ENCODE measurements around the gene OR10G7. TPM values are rescaled to one million over a fixed set of nuclear protein-coding genes. Genes with fewer than 3 reads are reported as not detected.

The OR10G7 gene
- total RNA-seq, 1 experiment from 2014 or later, result not detected

GRCh38 chr11:124068601-124069110, 27.5 kb upstream of the OR10G7 start:
- BruUV-seq (replicated peaks), result no TSS peak
- CTCF ChIA-PET, result interaction anchor here (1.5 kb wide), 1 partner anchor 15 kb away, joined by 3 read pairs; no protein-coding TSS in a partner anchor
- TF ChIP-seq CTCF (IDR thresholded peaks at IDR 0.05; ENCODE audit: unreplicated experiment), result no peak
- Mint-ChIP-seq H3K4me3 (ENCODE audit: low read depth, unreplicated experiment) (no peak overlapping the region), H3K27ac (ENCODE audit: unreplicated experiment) (no peak overlapping the region), H3K36me3 (ENCODE audit: insufficient read depth, unreplicated experiment) (no peaks in the 10 kb centered on the region), H3K9me3 (ENCODE audit: low read depth, unreplicated experiment) (no peaks in the 10 kb centered on the region), H3K27me3 (ENCODE audit: unreplicated experiment) (peaks cover 30% of the 10 kb centered on the region), H3K4me1 (ENCODE audit: low read depth, unreplicated experiment) (no peaks in the 10 kb centered on the region)
- no peak for DNase-seq
- intact Hi-C loops (cut with micrococcal nuclease; ENCODE audit: unreplicated experiment), result no loop called here

GRCh38 chr11:124052966-124053365, 11.8 kb upstream of the OR10G7 start:
- DNase-seq, result no peak
- Mint-ChIP-seq H3K4me3 (ENCODE audit: low read depth, unreplicated experiment) (no peak overlapping the region), H3K36me3 (ENCODE audit: insufficient read depth, unreplicated experiment) (no peaks in the 10 kb centered on the region), H3K9me3 (ENCODE audit: low read depth, unreplicated experiment) (peaks cover 3% of the 10 kb centered on the region), H3K27ac (ENCODE audit: unreplicated experiment) (no peak overlapping the region), H3K4me1 (ENCODE audit: low read depth, unreplicated experiment) (no peaks in the 10 kb centered on the region), H3K27me3 (ENCODE audit: unreplicated experiment) (no peaks in the 10 kb centered on the region)
- TF ChIP-seq CTCF (IDR thresholded peaks at IDR 0.05; ENCODE audit: unreplicated experiment), result no peak
- BruUV-seq (replicated peaks), result no TSS peak
- intact Hi-C loops (cut with micrococcal nuclease; ENCODE audit: unreplicated experiment), result no loop called here
- CTCF ChIA-PET, result interaction anchor here (1.3 kb wide), 1 partner anchor 16 kb away, joined by 3 read pairs; no protein-coding TSS in a partner anchor

GRCh38 chr11:124050748-124051147, 9.6 kb upstream of the OR10G7 start:
- intact Hi-C loops (cut with micrococcal nuclease; ENCODE audit: unreplicated experiment), result no loop called here
- no peak for DNase-seq
- H3K27me3 Mint-ChIP-seq (ENCODE audit: unreplicated experiment), result no peaks in the 10 kb centered on the region

GRCh38 chr11:124043420-124043819, 2.3 kb upstream of the OR10G7 start:
- H3K4me1 Mint-ChIP-seq (ENCODE audit: low read depth, unreplicated experiment), result no peaks in the 10 kb centered on the region
- no TSS peak for BruUV-seq (replicated peaks)
- H3K9me3 Mint-ChIP-seq (ENCODE audit: low read depth, unreplicated experiment), result peaks cover 6% of the 10 kb centered on the region
- no peak for DNase-seq
- TF ChIP-seq CTCF (IDR thresholded peaks at IDR 0.05; ENCODE audit: unreplicated experiment), result no peak
- H3K4me3 Mint-ChIP-seq (ENCODE audit: low read depth, unreplicated experiment), result no peak overlapping the region
- intact Hi-C loops (cut with micrococcal nuclease; ENCODE audit: unreplicated experiment), result no loop called here
- CTCF ChIA-PET, result no interaction called here
- no peaks in the 10 kb centered on the region for H3K36me3 Mint-ChIP-seq (ENCODE audit: insufficient read depth, unreplicated experiment)
- no peaks in the 10 kb centered on the region for H3K27me3 Mint-ChIP-seq (ENCODE audit: unreplicated experiment)
- no peak overlapping the region for H3K27ac Mint-ChIP-seq (ENCODE audit: unreplicated experiment)

More at GRCh38 chr11:124050748-124051147, 9.6 kb upstream of the OR10G7 start:
- Mint-ChIP-seq H3K4me1 (ENCODE audit: low read depth, unreplicated experiment) (no peaks in the 10 kb centered on the region), H3K4me3 (ENCODE audit: low read depth, unreplicated experiment) (no peak overlapping the region), H3K9me3 (ENCODE audit: low read depth, unreplicated experiment) (peaks cover 9% of the 10 kb centered on the region), H3K36me3 (ENCODE audit: insufficient read depth, unreplicated experiment) (no peaks in the 10 kb centered on the region), H3K27ac (ENCODE audit: unreplicated experiment) (no peak overlapping the region)
- TF ChIP-seq CTCF (IDR thresholded peaks at IDR 0.05; ENCODE audit: unreplicated experiment), result no peak
- CTCF ChIA-PET, result no interaction called here
- BruUV-seq (replicated peaks), result no TSS peak
